Bronchial epithelial cell (primary cell): ENCODE measurements around the gene DGKI. TPM values are rescaled to one million over a fixed set of nuclear protein-coding genes. Genes with fewer than 3 reads are reported as not detected.

ENCODE experiments used
- DNase-seq: peaks from one replicate; pipeline ENCODE4 v3.0.0-alpha.2; 2010; ENCODE audit warnings: low read depth
- FAIRE-seq: peaks from 2 replicates; lab custom pipeline; 2011; peaks lifted over from hg19 to GRCh38; lab: Jason Lieb, UNC
- H3K27me3 ChIP-seq: 2 replicates; pipeline ENCODE4 v1.5.1; 2011; ENCODE audit warnings: low read length; ENCODE audit not compliant: control insufficient read depth, insufficient read depth
- H3K36me3 ChIP-seq: 2 replicates; pipeline ENCODE4 v1.5.1; 2011; ENCODE audit warnings: low read length; ENCODE audit not compliant: control insufficient read depth, insufficient read depth
- H3K4me3 ChIP-seq: 2 replicates; pipeline ENCODE4 v1.5.1; 2011; ENCODE audit warnings: mild to moderate bottlenecking, low read depth, low read length, control low read depth
- total RNA-seq: library from RNA; depleted of rRNA; stranded (reverse); fragments of >200 nt; gene quantifications from 2 replicates; pipeline ENCODE4 v1.2.1, GENCODE V29; 2014
- TF ChIP-seq, protein P1 (sequence below): IDR thresholded peaks from 2 replicates; pipeline ENCODE4 v1.5.1; 2011; ENCODE audit warnings: mild to moderate bottlenecking, moderate library complexity, low read length, control low read depth, inconsistent platforms; ENCODE audit not compliant: insufficient read depth, severe bottlenecking

The DGKI gene
- total RNA-seq, 1 donor from 2014 or later = under 0.01 TPM

GRCh38 chr7:137618748-137619147 lies 228.0 kb downstream of the DGKI start:
- Histone ChIP-seq H3K36me3 (no peaks in the 10 kb centered on the region), H3K4me3 (no peak overlapping the region), H3K27me3 (no peaks in the 10 kb centered on the region)
- DNase-seq = no peak
- no peak for FAIRE-seq
- TF ChIP-seq, protein P1, sequence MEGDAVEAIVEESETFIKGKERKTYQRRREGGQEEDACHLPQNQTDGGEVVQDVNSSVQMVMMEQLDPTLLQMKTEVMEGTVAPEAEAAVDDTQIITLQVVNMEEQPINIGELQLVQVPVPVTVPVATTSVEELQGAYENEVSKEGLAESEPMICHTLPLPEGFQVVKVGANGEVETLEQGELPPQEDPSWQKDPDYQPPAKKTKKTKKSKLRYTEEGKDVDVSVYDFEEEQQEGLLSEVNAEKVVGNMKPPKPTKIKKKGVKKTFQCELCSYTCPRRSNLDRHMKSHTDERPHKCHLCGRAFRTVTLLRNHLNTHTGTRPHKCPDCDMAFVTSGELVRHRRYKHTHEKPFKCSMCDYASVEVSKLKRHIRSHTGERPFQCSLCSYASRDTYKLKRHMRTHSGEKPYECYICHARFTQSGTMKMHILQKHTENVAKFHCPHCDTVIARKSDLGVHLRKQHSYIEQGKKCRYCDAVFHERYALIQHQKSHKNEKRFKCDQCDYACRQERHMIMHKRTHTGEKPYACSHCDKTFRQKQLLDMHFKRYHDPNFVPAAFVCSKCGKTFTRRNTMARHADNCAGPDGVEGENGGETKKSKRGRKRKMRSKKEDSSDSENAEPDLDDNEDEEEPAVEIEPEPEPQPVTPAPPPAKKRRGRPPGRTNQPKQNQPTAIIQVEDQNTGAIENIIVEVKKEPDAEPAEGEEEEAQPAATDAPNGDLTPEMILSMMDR = no peak

DNA sequence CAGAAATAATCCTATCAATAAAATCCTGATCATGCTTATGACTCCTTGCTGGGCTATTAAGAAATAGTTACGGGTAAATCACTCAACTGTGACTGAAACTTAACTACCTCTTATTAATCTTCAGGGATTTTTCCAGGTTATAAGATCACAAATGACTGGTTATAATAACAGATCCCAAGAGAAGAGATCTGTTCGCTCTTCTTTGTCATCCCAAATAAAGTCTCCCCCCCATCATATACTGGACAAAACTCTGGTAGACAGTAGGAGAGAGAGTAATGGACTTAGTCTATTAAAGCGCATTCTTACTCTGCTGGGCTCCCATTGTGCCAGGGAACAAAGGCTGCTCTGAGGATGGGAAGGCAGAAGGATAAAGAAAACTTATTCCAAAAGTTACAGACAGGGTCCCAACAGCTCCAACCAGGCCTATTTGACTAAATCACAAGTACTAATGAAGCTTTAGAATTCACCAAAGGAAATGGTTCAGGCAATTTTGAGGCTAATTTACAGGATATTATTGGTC lies 233.7 kb downstream of the DGKI start:
- no peak overlapping the region for H3K4me3 ChIP-seq
- TF ChIP-seq, protein P1 = no peak
- FAIRE-seq = no peak
- H3K36me3 ChIP-seq = no peaks in the 10 kb centered on the region
- no peak for DNase-seq
- H3K27me3 ChIP-seq = no peaks in the 10 kb centered on the region

GRCh38 chr7:137611606-137612005 lies 235.2 kb downstream of the DGKI start:
- H3K36me3 ChIP-seq = no peaks in the 10 kb centered on the region
- TF ChIP-seq, protein P1 = no peak
- H3K4me3 ChIP-seq = no peak overlapping the region
- no peak for DNase-seq
- no peak for FAIRE-seq
- H3K27me3 ChIP-seq = no peaks in the 10 kb centered on the region

- H3K27me3 ChIP-seq = no peaks in the 10 kb centered on the region
- FAIRE-seq (no peak), DNase-seq (no peak)
- TF ChIP-seq, protein P1 = no peak
- H3K36me3 ChIP-seq = no peaks in the 10 kb centered on the region
- no peak overlapping the region for H3K4me3 ChIP-seq
Measured at GRCh38 chr7:137609500-137609899, 237.3 kb downstream of the DGKI start.

GRCh38 chr7:137606061-137606674 lies 240.6 kb downstream of the DGKI start:
- TF ChIP-seq, protein P1 = no peak
- Histone ChIP-seq H3K36me3 (no peaks in the 10 kb centered on the region), H3K27me3 (no peaks in the 10 kb centered on the region), H3K4me3 (no peak overlapping the region)
- DNase-seq (peak; percentile 58), FAIRE-seq (no peak)

DNA sequence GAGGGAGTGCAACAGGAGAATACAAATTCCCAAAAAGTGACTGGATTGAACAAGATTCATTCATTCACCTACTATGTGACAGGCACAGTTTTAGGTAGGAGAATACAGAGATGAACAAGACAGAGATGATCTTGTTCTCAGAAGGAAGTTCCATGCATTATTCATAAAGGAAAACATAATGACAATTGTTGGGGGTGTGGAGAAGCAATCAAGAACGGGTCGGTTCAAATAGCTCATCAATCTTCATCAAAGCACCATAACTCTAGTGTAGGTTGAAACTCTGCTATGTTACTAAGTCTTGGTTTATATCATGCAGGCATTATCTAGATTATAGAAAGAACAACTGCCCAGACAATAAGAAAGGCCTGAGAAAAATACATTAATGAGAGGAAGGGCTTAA lies 243.7 kb downstream of the DGKI start:
- H3K27me3 ChIP-seq = no peaks in the 10 kb centered on the region

More for the DNA sequence above, 243.7 kb downstream of the DGKI start:
- TF ChIP-seq, protein P1 = no peak
- no peak overlapping the region for H3K4me3 ChIP-seq
- no peak for DNase-seq
- no peaks in the 10 kb centered on the region for H3K36me3 ChIP-seq
- no peak for FAIRE-seq
